ENCODE data around the gene GZF1. TPM values are rescaled to one million over a fixed set of nuclear protein-coding genes. Genes with fewer than 3 reads are reported as not detected.

GZF1 gene
- total RNA-seq, 1 donor from 2014 or later = 13.9 TPM

DNA sequence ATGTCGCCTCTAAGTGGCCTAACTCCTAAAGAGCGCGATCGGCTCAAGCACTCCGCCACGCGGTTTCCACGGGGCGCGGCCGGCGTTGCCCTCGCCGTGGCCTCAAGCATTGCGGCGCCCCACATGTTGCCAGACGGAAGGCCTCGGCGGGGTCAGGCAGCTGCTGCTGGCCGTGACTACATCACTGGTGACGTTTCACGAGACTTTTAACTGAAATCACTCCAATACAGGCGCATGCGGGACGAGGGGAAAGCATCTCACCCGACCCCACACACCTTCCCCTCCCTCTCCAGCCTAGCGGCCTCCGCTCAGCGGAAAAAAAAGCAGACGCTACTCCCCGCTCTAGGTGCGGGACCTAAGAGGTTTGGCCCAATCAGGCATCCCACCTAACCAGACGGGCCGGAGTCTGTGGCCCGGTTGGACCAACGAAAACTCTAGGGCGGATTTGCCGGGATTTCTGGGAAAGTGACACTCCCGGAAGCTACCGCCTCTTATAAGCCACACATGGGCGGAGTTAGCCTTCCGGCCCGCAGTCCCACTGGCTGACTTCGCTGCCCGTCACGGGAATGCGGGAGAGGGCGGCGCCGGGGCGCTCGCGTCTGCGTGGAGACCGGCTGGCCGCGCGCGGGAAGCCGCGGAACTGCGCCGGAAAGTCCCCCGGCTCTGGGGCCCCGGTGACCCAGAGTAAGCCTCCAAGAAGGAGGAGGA lies 11.6 kb upstream of the GZF1 start, which contains the start of gene NXT1:
Gene NXT1 (plus strand): TSS at position 596 of the 708 bp plus-strand sequence. CDS start 3,251 bp downstream, outside the sequence.
- H3K9me3 Mint-ChIP-seq = no peaks in the 10 kb centered on the region
- H3K36me3 Mint-ChIP-seq = no peaks in the 10 kb centered on the region
- no peaks in the 10 kb centered on the region for H3K27me3 Mint-ChIP-seq (ENCODE audit: low read depth)
- TF ChIP-seq, protein P1, sequence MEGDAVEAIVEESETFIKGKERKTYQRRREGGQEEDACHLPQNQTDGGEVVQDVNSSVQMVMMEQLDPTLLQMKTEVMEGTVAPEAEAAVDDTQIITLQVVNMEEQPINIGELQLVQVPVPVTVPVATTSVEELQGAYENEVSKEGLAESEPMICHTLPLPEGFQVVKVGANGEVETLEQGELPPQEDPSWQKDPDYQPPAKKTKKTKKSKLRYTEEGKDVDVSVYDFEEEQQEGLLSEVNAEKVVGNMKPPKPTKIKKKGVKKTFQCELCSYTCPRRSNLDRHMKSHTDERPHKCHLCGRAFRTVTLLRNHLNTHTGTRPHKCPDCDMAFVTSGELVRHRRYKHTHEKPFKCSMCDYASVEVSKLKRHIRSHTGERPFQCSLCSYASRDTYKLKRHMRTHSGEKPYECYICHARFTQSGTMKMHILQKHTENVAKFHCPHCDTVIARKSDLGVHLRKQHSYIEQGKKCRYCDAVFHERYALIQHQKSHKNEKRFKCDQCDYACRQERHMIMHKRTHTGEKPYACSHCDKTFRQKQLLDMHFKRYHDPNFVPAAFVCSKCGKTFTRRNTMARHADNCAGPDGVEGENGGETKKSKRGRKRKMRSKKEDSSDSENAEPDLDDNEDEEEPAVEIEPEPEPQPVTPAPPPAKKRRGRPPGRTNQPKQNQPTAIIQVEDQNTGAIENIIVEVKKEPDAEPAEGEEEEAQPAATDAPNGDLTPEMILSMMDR (IDR thresholded peaks at IDR 0.05; ENCODE audit: unreplicated experiment) = no peak
- peak; percentile 88 to 97 for DNase-seq (ENCODE audit: low spot score in 2 of 2, unreplicated experiment in 2 of 2)
- peak within 1 kb of the TSS; percentile 100 for H3K27ac Mint-ChIP-seq
- H3K4me3 Mint-ChIP-seq = peak within 1 kb of the TSS; percentile 96
- H3K4me1 Mint-ChIP-seq = peaks cover 35% of the 10 kb centered on the region

DNA sequence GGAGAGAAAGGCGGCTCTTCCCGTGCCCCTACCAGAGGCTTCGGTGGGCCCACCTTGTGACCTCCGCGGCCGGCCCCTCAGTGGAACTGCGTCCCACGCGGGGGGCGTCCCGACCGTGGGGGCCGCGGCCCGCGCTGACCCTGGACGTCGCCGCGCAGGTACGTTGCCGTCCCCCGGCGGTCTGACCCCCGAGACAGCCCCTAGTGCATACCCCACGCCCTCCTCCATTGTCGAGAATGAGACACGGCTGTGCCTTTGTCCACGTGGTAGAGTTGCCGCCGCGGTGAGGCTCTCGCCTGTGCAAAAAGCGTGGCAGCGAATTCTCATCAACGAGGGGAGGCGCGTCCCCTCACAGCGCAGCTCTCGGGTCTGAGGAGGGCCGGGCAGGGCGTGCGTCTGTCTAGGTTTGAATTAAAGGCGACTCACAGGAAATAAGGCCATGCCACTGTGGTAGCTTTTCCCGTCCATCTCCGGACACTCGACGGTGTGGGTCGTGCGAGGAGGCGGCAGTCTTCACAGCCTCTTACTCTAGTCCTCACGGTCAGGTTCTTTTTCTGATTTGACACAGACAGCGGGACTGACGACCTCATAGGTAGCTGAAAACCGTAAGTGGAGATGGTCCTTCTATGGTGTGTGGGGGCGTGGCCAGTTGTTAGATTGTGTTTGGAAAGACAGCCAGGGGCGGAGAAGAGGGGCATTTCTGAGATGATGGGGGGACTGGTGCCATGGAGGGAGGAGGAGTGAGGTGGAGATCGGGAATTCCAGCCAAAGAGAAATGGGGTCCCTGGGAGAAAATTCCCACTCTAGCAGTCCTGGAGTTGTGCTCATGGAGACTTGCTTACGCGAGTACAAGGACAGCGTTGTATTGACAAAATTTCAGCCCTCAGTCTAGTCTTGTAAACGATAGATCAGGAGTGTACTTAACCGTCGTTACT lies 10.8 kb upstream of the GZF1 start:
- H3K4me1 Mint-ChIP-seq = peaks cover 35% of the 10 kb centered on the region
- TF ChIP-seq, protein P1 (IDR thresholded peaks at IDR 0.05; ENCODE audit: unreplicated experiment) = no peak
- no peaks in the 10 kb centered on the region for H3K36me3 Mint-ChIP-seq
- H3K27me3 Mint-ChIP-seq (ENCODE audit: low read depth) = no peaks in the 10 kb centered on the region
- H3K9me3 Mint-ChIP-seq = no peaks in the 10 kb centered on the region
- peak overlapping the region; percentile 86 for H3K27ac Mint-ChIP-seq
- peak in 1 of 2 experiments; percentile 60 for DNase-seq (ENCODE audit: low spot score in 2 of 2, unreplicated experiment in 2 of 2)
- H3K4me3 Mint-ChIP-seq = peak overlapping the region; percentile 96

DNA sequence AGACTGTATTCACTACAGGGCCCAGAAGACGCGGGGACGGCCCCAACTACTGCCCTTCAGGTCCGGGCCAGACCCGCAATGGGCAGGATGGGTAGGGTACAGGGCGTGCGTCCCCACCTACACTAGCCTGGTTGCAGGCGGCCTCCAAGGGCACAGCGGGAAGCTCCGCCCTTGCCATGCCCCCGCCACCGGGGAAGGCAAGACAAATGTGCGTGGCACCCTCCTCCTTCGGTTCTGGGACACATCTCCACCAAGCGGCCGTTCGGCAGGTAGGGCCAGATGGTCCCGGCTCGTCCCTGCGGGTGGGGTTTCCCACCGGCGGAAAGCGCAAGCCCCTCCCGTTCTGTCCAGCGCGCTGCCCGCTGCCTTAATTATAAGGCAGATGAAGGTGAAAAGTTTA lies 5.8 kb upstream of the GZF1 start:
- Mint-ChIP-seq H3K27ac (no peak overlapping the region), H3K36me3 (no peaks in the 10 kb centered on the region), H3K9me3 (no peaks in the 10 kb centered on the region), H3K27me3 (ENCODE audit: low read depth) (no peaks in the 10 kb centered on the region), H3K4me3 (peak overlapping the region; percentile 15), H3K4me1 (peaks cover 38% of the 10 kb centered on the region)
- DNase-seq (ENCODE audit: low spot score in 2 of 2, unreplicated experiment in 2 of 2) = no peak
- TF ChIP-seq, protein P1 (IDR thresholded peaks at IDR 0.05; ENCODE audit: unreplicated experiment) = no peak

DNA sequence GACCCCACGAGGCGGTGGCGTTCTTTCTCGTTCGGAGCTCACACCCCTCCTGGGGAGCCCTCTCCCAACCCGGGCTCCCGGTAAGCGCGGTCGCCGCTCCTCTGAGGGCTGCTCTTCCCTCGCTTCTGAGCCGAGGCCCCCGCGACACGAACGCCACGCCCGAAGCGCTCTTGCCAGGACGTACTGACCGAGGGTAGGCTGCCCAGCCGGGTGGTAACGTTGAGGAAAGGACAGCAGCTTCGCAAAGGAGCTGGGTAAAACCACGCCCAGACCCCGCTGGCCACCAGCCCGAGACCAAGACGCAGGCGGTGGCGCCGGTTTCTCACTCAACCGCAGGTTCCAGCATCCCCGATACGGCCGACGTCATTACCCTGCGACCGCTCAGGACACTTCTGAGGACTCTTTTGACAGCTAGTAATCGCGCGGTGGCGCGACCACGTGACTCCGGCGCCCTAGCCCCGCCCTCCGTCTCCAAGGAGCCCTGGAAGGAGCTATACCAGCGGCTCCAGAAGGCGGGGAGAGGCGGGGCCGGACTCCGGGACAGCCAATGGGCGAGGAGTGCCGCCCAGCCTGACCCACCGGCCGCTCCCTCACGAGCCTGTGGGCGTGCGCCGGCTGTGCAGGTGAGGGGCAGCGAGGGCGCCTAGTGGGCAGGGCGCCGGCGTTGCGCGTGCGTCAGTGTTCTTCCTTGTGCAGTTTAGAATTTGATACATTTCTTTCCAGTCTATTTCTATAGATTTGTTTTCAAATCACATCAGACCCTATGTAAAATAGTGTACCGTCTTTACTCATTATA lies 4.0 kb upstream of the GZF1 start:
- Mint-ChIP-seq H3K27me3 (ENCODE audit: low read depth) (no peaks in the 10 kb centered on the region), H3K4me3 (peak overlapping the region; percentile 91), H3K27ac (peak overlapping the region; percentile 99), H3K36me3 (no peaks in the 10 kb centered on the region), H3K9me3 (no peaks in the 10 kb centered on the region), H3K4me1 (peaks cover 33% of the 10 kb centered on the region)
- DNase-seq (ENCODE audit: low spot score in 2 of 2, unreplicated experiment in 2 of 2) = peak; percentile 99
- TF ChIP-seq, protein P1 (IDR thresholded peaks at IDR 0.05; ENCODE audit: unreplicated experiment) = no peak

GRCh38 chr20:23358563-23358906 lies 3.4 kb upstream of the GZF1 start:
- peak overlapping the region; percentile 91 for H3K4me3 Mint-ChIP-seq
- no peaks in the 10 kb centered on the region for H3K9me3 Mint-ChIP-seq

More at GRCh38 chr20:23358563-23358906, 3.4 kb upstream of the GZF1 start:
- H3K36me3 Mint-ChIP-seq = no peaks in the 10 kb centered on the region
- peaks cover 38% of the 10 kb centered on the region for H3K4me1 Mint-ChIP-seq
- TF ChIP-seq, protein P1 (IDR thresholded peaks at IDR 0.05; ENCODE audit: unreplicated experiment) = no peak
- no peak for DNase-seq (ENCODE audit: low spot score in 2 of 2, unreplicated experiment in 2 of 2)
- no peaks in the 10 kb centered on the region for H3K27me3 Mint-ChIP-seq (ENCODE audit: low read depth)
- peak overlapping the region; percentile 96 for H3K27ac Mint-ChIP-seq

Data from mesothelial cell of epicardium (in vitro differentiated cells).